ENCODE measurements around the gene PTN.
"Not testable (repeated sequence)": the region's sequence is repeated elsewhere in the genome, so short reads cannot be mapped to it uniquely, and the experiment has no call there.

Gene PTN

GRCh38 chr7:137181619-137182018 lies 161.9 kb downstream of the PTN start:
- DNase-seq (ENCODE audit: low read depth in 2 of 2, low spot score in 1 of 2) = not testable (repeated sequence)

Measured in stimulated activated CD8-positive, alpha-beta memory T cell treated with anti-CD3 and anti-CD28 coated beads, Interleukin-4, amount 100 ng/mL, for 4 hours (primary cell).